GM12892 (cell line): ENCODE measurements around the gene NANS.

ENCODE experiments used
- POLR2A ChIP-seq: IDR thresholded peaks from 2 replicates; pipeline ENCODE4 v1.6.1; 2011; ENCODE audit warnings: low read depth, low read length, control low read depth
- POLR2AphosphoS5 ChIP-seq: IDR thresholded peaks from 2 replicates; pipeline ENCODE4 v1.6.1; 2011; ENCODE audit warnings: low read depth, low read length, control low read depth
- TAF1 ChIP-seq: IDR thresholded peaks from 2 replicates; pipeline ENCODE4 v1.6.1; 2011; ENCODE audit warnings: low read depth, mild to moderate bottlenecking, control low read depth, low read length, borderline replicate concordance

- no peak for TF ChIP-seq POLR2A
- TF ChIP-seq TAF1 = no peak
- TF ChIP-seq POLR2AphosphoS5 = no peak
These were observed 7.1 kb upstream of the NANS start for GRCh38 chr9:98049288-98050072.
